K562 (cell line): ENCODE measurements around the gene PADI4. TPM values are rescaled to one million over a fixed set of nuclear protein-coding genes. Genes with fewer than 3 reads are reported as not detected.

Source experiments
- ATAC-seq: fragments of 200-7000 bp; cut with Tn5 transposase; 3 replicates; pipeline ENCODE4 v1.9.1; 2020; ENCODE audit warnings: moderate library complexity
- BruUV-seq: library from RNA; stranded (reverse); fragments of 400-500 nt; replicated peaks from 2 replicates; lab custom pipeline; 2021; lab: Mats Ljungman, UMichigan
- CTCF ChIA-PET: fragments of 300-600 bp; formaldehyde crosslinking; extraction: SDS; loops from one replicate; lab custom pipeline; 2021; ENCODE audit warnings: low intra/inter-chr PET ratio; lab: Yijun Ruan, JAX
- POLR2A ChIA-PET: fragments of 300-600, 350-650 bp; sonication (Branson Sonifier 250); formaldehyde crosslinking; extraction: SDS; loops from one replicate; lab custom pipeline; 2021; ENCODE audit warnings: antibody characterized with exemption, inconsistent platforms; lab: Yijun Ruan, JAX
- DNase-seq, 4 experiments: peaks; one replicate each; pipeline versions ENCODE4 v3.0.0 to v3.0.0-alpha.2; 2011 to 2018; ENCODE audit warnings: low spot score in 3 of 4, mixed read lengths in 3 of 4; ENCODE audit errors: extremely low read depth in 1 of 4
- FAIRE-seq: peaks from 2 replicates; lab custom pipeline; 2011; peaks lifted over from hg19 to GRCh38; lab: Jason Lieb, UNC
- H2AFZ ChIP-seq: 2 replicates; pipeline ENCODE4 v1.6.0; 2011; ENCODE audit warnings: low read depth, low read length, control low read depth, inconsistent platforms
- H3K27ac ChIP-seq: fragments of 200-600 bp; 3 replicates; pipeline ENCODE4 v1.8.0; 2011; ENCODE audit warnings: low read depth, mild to moderate bottlenecking, control low read depth, inconsistent platforms, low read length, moderate library complexity, mixed read lengths; ENCODE audit errors: extremely low read depth
- H3K27me3 ChIP-seq, 2 experiments: fragments of 300-600 bp in 1 of 2; 2 replicates in 1 of 2; 3 replicates in 1 of 2; pipeline versions ENCODE4 v1.6.0 to v1.8.0; 2011; ENCODE audit warnings: inconsistent platforms in 2 of 2, low read length in 2 of 2, mild to moderate bottlenecking in 1 of 2, mixed read lengths in 1 of 2, moderate library complexity in 1 of 2; ENCODE audit not compliant: control insufficient read depth in 2 of 2, insufficient read depth in 2 of 2
- H3K36me3 ChIP-seq: fragments of 300-600 bp; 3 replicates; pipeline ENCODE4 v1.8.0; 2011; ENCODE audit warnings: mild to moderate bottlenecking, low read length, inconsistent platforms; ENCODE audit not compliant: control insufficient read depth, insufficient read depth
- H3K4me1 ChIP-seq, 2 experiments: fragments of 200-600 bp in 1 of 2; replicated peaks in 1 of 2; 2 replicates in 1 of 2; 3 replicates in 1 of 2; pipeline versions ENCODE4 v1.5.1 to v1.8.0; 2011; ENCODE audit warnings: inconsistent platforms in 2 of 2, low read length in 2 of 2, mild to moderate bottlenecking in 1 of 2, mixed read lengths in 1 of 2, moderate library complexity in 1 of 2; ENCODE audit not compliant: control insufficient read depth in 2 of 2, insufficient read depth in 2 of 2
- H3K4me2 ChIP-seq: 2 replicates; pipeline ENCODE4 v1.6.1; 2011; ENCODE audit warnings: low read length, control low read depth, inconsistent platforms, mixed read lengths; ENCODE audit not compliant: insufficient read depth
- H3K4me3 ChIP-seq: fragments of 200-600 bp; sonication (generic), shearing (Covaris generic); 2 replicates; pipeline ENCODE4 v1.5.1; 2016; ENCODE audit warnings: control low read depth, inconsistent platforms
- H3K79me2 ChIP-seq: fragments of 200-600 bp; 3 replicates; pipeline ENCODE4 v1.8.0; 2011; ENCODE audit warnings: low read length, inconsistent platforms; ENCODE audit not compliant: control insufficient read depth, insufficient read depth
- H3K9ac ChIP-seq, 2 experiments: 2 replicates each; pipeline versions ENCODE4 v1.6.0 to v1.6.1; 2011; ENCODE audit warnings: low read depth in 2 of 2, low read length in 2 of 2, control low read depth in 1 of 2, inconsistent platforms in 1 of 2, mild to moderate bottlenecking in 1 of 2, mixed read lengths in 1 of 2; ENCODE audit not compliant: insufficient read depth in 1 of 2
- H3K9me1 ChIP-seq: one replicate; pipeline ENCODE4 v1.6.0; 2011; ENCODE audit warnings: inconsistent platforms, mild to moderate bottlenecking, low read length, moderate library complexity; ENCODE audit not compliant: control insufficient read depth, insufficient read depth
- H3K9me3 ChIP-seq: replicated peaks from 2 replicates; pipeline ENCODE4 v1.5.1; 2011; ENCODE audit warnings: low read depth, low read length, inconsistent platforms; ENCODE audit not compliant: control insufficient read depth, insufficient read depth
- H4K20me1 ChIP-seq: replicated peaks from 2 replicates; pipeline ENCODE4 v1.6.1; 2011; ENCODE audit warnings: low read length, inconsistent platforms, mixed read lengths; ENCODE audit not compliant: control insufficient read depth, insufficient read depth
- ADNP ChIP-seq: fragments of 200-800 bp; sonication (Bioruptor generic); IDR thresholded peaks from 2 replicates; pipeline ENCODE4 v1.6.1; 2016; ENCODE audit warnings: missing genetic modification characterization, missing compliant biosample characterization
- CBFA2T2 ChIP-seq: fragments of 450-650 bp; conservative IDR thresholded peaks from 2 replicates; pipeline ENCODE4 v1.6.1; 2017; ENCODE audit warnings: mild to moderate bottlenecking
- CBFB ChIP-seq: sonication (generic); formaldehyde crosslinking; IDR thresholded peaks from 2 replicates; pipeline ENCODE4 v1.4.0; 2020; ENCODE audit warnings: mild to moderate bottlenecking, missing genetic modification reagents
- CBX5 ChIP-seq: IDR thresholded peaks from 2 replicates; pipeline ENCODE4 v1.6.1; 2014; ENCODE audit warnings: low read depth, borderline replicate concordance
- ELK3 ChIP-seq: fragments of 450-650 bp; formaldehyde crosslinking; IDR thresholded peaks from 2 replicates; pipeline ENCODE4 v1.4.0; 2020; ENCODE audit warnings: mild to moderate bottlenecking
- MAFK ChIP-seq: IDR thresholded peaks from 2 replicates; pipeline ENCODE4 v1.6.1; 2011; ENCODE audit warnings: low read length, improper control_type of control experiment
- PML ChIP-seq: IDR thresholded peaks from 2 replicates; pipeline ENCODE4 v1.6.1; 2012; ENCODE audit warnings: low read length, inconsistent platforms
- RBBP5 ChIP-seq: fragments of 200-600 bp; sonication (generic); IDR thresholded peaks from 2 replicates; pipeline ENCODE4 v1.6.1; 2012; ENCODE audit warnings: borderline replicate concordance, mild to moderate bottlenecking, low read length, control low read depth, inconsistent platforms; ENCODE audit not compliant: insufficient read depth, poor library complexity, severe bottlenecking
- TARDBP ChIP-seq: fragments of 450-650 bp; IDR thresholded peaks from 2 replicates; pipeline ENCODE4 v1.6.1; 2016
- TCF3 ChIP-seq: sonication (generic); formaldehyde crosslinking; IDR thresholded peaks from 2 replicates; pipeline ENCODE4 v1.4.0; 2020; ENCODE audit warnings: mild to moderate bottlenecking, missing genetic modification reagents
- TCF7L2 ChIP-seq: fragments of 150-350 bp; IDR thresholded peaks from 2 replicates; pipeline ENCODE4 v1.6.1; 2016; ENCODE audit warnings: low read depth, mild to moderate bottlenecking, low read length, moderate library complexity
- VEZF1 ChIP-seq: fragments of 200-800 bp; sonication (Bioruptor generic); IDR thresholded peaks from 2 replicates; pipeline ENCODE4 v1.6.1; 2017; ENCODE audit warnings: missing genetic modification characterization, missing compliant biosample characterization
- XRCC4 ChIP-seq: IDR thresholded peaks from one replicate; pipeline ENCODE4 v1.6.1; 2011; ENCODE audit not compliant: insufficient read depth, insufficient read length; ENCODE audit errors: extremely low read depth
- ZFX ChIP-seq: sonication (generic); formaldehyde crosslinking; IDR thresholded peaks from 2 replicates; pipeline ENCODE4 v1.8.0; 2022; ENCODE audit warnings: mild to moderate bottlenecking, missing genetic modification reagents, moderate library complexity
- ZNF134 ChIP-seq: fragments of 250-450 bp; sonication (Bioruptor Pico); conservative IDR thresholded peaks from 2 replicates; pipeline ENCODE4 v1.4.0; 2020
- WGBS: fragments of 100-300 bp; shearing (Covaris generic); methylation state at CpG from one replicate; pipeline ENCODE4 v1.1.6; 2016; ENCODE audit warnings: low coverage, mixed read lengths; ENCODE audit not compliant: insufficient coverage; ENCODE audit errors: missing lambda C conversion rate; 5-methylcytosine and 5-hydroxymethylcytosine counted together
- in situ Hi-C: fragments of 300-500 bp; cut with MboI; formaldehyde crosslinking; loops from 4 replicates; pipeline ENCODE4 v1.15.0; 2018; ENCODE audit warnings: inconsistent platforms, mixed read lengths
- intact Hi-C: fragments of 100-400 bp; cut with micrococcal nuclease; formaldehyde crosslinking; loops from 2 replicates; pipeline ENCODE4 v1.14.2; 2022
- polyA plus RNA-seq, 8 experiments: library from polyadenylated mRNA; depleted of rRNA in 4 of 8; stranded (reverse) in 5 of 8; unstranded in 3 of 8; fragments of >200 nt; fragmentation: Nextera tagmentation in 2 of 8; fragmentation: Illumina TruSeq in 1 of 8; extraction: Ambion mirVana in 2 of 8; extraction: Trizol in 1 of 8; gene quantifications; 2 replicates each; pipeline versions ENCODE4 v1.2.1 to v1.2.3, GENCODE V29; 2011 to 2014; ENCODE audit warnings: inconsistent platforms in 1 of 8, missing spikeins in 1 of 8
- total RNA-seq, 7 experiments: library from RNA; depleted of rRNA in 6 of 7; stranded (reverse); fragments of >200 nt in 6 of 7; fragmentation: Illumina TruSeq in 2 of 7; extraction: Trizol in 2 of 7; gene quantifications; 2 replicates each; pipeline versions ENCODE4 v1.2.1 to v1.2.3, GENCODE V29; 2011 to 2021; ENCODE audit warnings: low replicate concordance in 1 of 7

PADI4 gene
- total and polyA plus RNA-seq, 9 of the 15 experiments (the other 6 are each of a cell fraction or from before 2014, with no cell fraction given) = 0.22 to 0.33 TPM; not detected in 7

DNA sequence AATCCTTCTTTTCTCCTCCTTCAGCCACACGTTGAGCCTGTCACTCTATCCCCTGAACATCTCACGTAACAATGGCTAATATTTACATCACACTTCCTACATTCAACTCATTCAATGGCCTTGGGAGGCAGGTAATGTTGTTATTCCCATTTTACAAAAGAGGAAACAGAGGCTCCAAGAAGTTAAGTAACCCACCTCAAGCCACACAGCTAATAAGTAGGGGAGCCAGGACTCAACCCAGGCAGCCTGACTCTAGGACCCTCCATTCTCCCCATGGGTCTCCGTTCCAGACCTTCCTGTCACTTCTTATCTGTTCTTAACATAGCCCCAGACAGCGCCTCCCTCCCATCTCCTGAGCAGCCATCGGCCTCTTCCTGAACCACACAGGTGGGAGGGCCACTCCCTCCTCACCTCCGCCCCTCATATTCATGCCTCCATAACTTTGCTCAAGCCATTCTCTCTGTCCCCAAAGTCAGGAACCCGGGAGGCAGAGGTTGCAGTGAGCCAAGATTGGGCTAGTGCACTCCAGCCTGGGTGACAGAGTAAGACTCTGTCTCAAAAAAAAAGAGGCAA is 2.2 kb downstream of the PADI4 start (continued):
- TF ChIP-seq ADNP (tag) (peak; percentile 39; the same call in 1 of the 2 replicates), TCF3 (CRISPR knock-in tag) (peak; percentile 49; the same call in 1 of the 2 replicates), RBBP5 (no peak), ZFX (CRISPR knock-in tag) (no peak), MAFK (no peak), CBFA2T2 (0 out of 2 replicates have a peak, but pooled peaks have one; percentile 10), VEZF1 (CRISPR knock-in tag) (no peak)
- TF ChIP-seq, all 486 proteins: peak for 13

GRCh38 chr1:17313530-17314309 is 5.7 kb downstream of the PADI4 start:
- H3K27me3 ChIP-seq = peaks cover 19 to 52% of the 10 kb centered on the region in 2 experiments; a peak in 4 of 5 replicates
- ATAC-seq = no peak

More at GRCh38 chr1:17313530-17314309, 5.7 kb downstream of the PADI4 start:
- WGBS = under 1% methylated on average over 9 of the region's 9 CpGs
- TF ChIP-seq TARDBP (no peak), PML (no peak), CBX5 (no peak), TCF7L2 (no peak), ELK3 (no peak), ZNF134 (CRISPR knock-in tag) (no peak), XRCC4 (no peak), CBFB (CRISPR knock-in tag) (no peak)
- Histone ChIP-seq H3K9me3 (no peaks in the 10 kb centered on the region), H3K4me1 (peaks cover 0 to 6% of the 10 kb centered on the region in 2 experiments; a peak in 3 of 5 replicates), H3K9me1 (no peaks in the 10 kb centered on the region), H4K20me1 (peaks cover 11% of the 10 kb centered on the region; the same call in 1 of the 2 replicates), H2AFZ (no peak overlapping the region), H3K9ac (no peak overlapping the region), H3K79me2 (no peaks in the 10 kb centered on the region), H3K36me3 (no peaks in the 10 kb centered on the region), H3K4me3 (no peak overlapping the region), H3K27ac (no peak overlapping the region), H3K4me2 (no peak overlapping the region)
- in situ Hi-C loops (no loop called here), intact Hi-C loops (no loop called here)
- POLR2A ChIA-PET = interaction anchor here (1.1 kb wide), 1 partner anchor 8 kb away, joined by 4 read pairs; no protein-coding TSS in a partner anchor
- CTCF ChIA-PET = no interaction called here
- BruUV-seq = no TSS peak
- FAIRE-seq = no peak
- no peak for DNase-seq
